Caco-2 (cell line): ENCODE measurements around the gene ALKAL2. TPM values are rescaled to one million over a fixed set of nuclear protein-coding genes. Genes with fewer than 3 reads are reported as not detected.

Experiments
- BruUV-seq: library from RNA; stranded (reverse); fragments of 400-500 nt; replicated peaks from 2 replicates; lab custom pipeline; 2021; lab: Mats Ljungman, UMichigan
- CTCF ChIA-PET: fragments of 300-600 bp; sonication (Branson Sonifier 250); formaldehyde crosslinking; loops from one replicate; lab custom pipeline; 2022; ENCODE audit warnings: antibody characterized with exemption; lab: Charles Lee
- POLR2A ChIA-PET: fragments of 300-600 bp; sonication (Branson Sonifier 250); formaldehyde crosslinking; loops from one replicate; lab custom pipeline; 2022; ENCODE audit warnings: antibody characterized with exemption; lab: Charles Lee
- DNase-seq, 2 experiments: peaks; one replicate each; pipeline versions ENCODE4 v3.0.0 to v3.0.0-alpha.2; 2020 to 2022
- H3K27me3 ChIP-seq: replicated peaks from 2 replicates; pipeline ENCODE4 v1.6.0; 2011; ENCODE audit warnings: low read length; ENCODE audit not compliant: control insufficient read depth, insufficient read depth
- H3K36me3 ChIP-seq: 2 replicates; pipeline ENCODE4 v1.5.1; 2011; ENCODE audit warnings: low read length; ENCODE audit not compliant: control insufficient read depth, insufficient read depth
- H3K4me1 ChIP-seq: fragments of 250-450 bp; sonication (Bioruptor Pico); 2 replicates; pipeline ENCODE4 v1.5.1; 2020; ENCODE audit warnings: mild to moderate bottlenecking
- H3K4me3 ChIP-seq: 2 replicates; pipeline ENCODE4 v1.5.1; 2011; ENCODE audit warnings: low read depth, mild to moderate bottlenecking, control low read depth, low read length
- H3K9me3 ChIP-seq: fragments of 250-450 bp; sonication (Bioruptor Pico); 2 replicates; pipeline ENCODE4 v1.5.1; 2020; ENCODE audit warnings: mild to moderate bottlenecking, moderate library complexity
- H3K27ac Mint-ChIP-seq: one replicate; pipeline ENCODE4 v1.8.0; 2022; ENCODE audit warnings: mixed read lengths; ENCODE audit not compliant: unreplicated experiment
- H3K27me3 Mint-ChIP-seq: one replicate; pipeline ENCODE4 v1.8.0; 2022; ENCODE audit warnings: mixed read lengths; ENCODE audit not compliant: insufficient read depth, unreplicated experiment
- H3K36me3 Mint-ChIP-seq: one replicate; pipeline ENCODE4 v1.8.0; 2022; ENCODE audit warnings: mild to moderate bottlenecking, mixed read lengths; ENCODE audit not compliant: insufficient read depth, unreplicated experiment
- H3K4me1 Mint-ChIP-seq: one replicate; pipeline ENCODE4 v1.8.0; 2022; ENCODE audit warnings: low read depth, mixed read lengths; ENCODE audit not compliant: unreplicated experiment
- H3K4me3 Mint-ChIP-seq: one replicate; pipeline ENCODE4 v1.8.0; 2022; ENCODE audit warnings: mild to moderate bottlenecking, moderate library complexity, mixed read lengths; ENCODE audit not compliant: unreplicated experiment
- H3K9me3 Mint-ChIP-seq: one replicate; pipeline ENCODE4 v1.8.0; 2022; ENCODE audit warnings: mixed read lengths; ENCODE audit not compliant: unreplicated experiment
- CTCF ChIP-seq, 2 experiments: fragments of 200-600 bp in 1 of 2; IDR thresholded peaks; 1 replicate in 1 of 2; 2 replicates in 1 of 2; pipeline versions ENCODE4 v1.5.1 to v1.8.0; 2011 to 2022; ENCODE audit warnings: antibody characterized with exemption in 1 of 2, control low read depth in 1 of 2, inconsistent platforms in 1 of 2, low read depth in 1 of 2, low read length in 1 of 2, mild to moderate bottlenecking in 1 of 2, moderate library complexity in 1 of 2; ENCODE audit not compliant: insufficient read depth in 1 of 2, severe bottlenecking in 1 of 2, unreplicated experiment in 1 of 2
- intact Hi-C: fragments of 100-400 bp; cut with micrococcal nuclease; formaldehyde crosslinking; loops from one replicate; pipeline ENCODE4 v1.10.0; 2022; ENCODE audit not compliant: unreplicated experiment
- total RNA-seq: library from RNA; stranded (reverse); gene quantifications from 2 replicates; pipeline ENCODE4 v1.2.3, GENCODE V29; 2022

The ALKAL2 gene
- total RNA-seq, 1 experiment from 2014 or later = not detected

- CTCF ChIA-PET = no interaction called here
Measured at GRCh38 chr2:332592-332991, 44.7 kb upstream of the ALKAL2 start.

GRCh38 chr2:328761-329160 is 40.9 kb upstream of the ALKAL2 start:
- H3K4me1 Mint-ChIP-seq = no peaks in the 10 kb centered on the region
- POLR2A ChIA-PET = no interaction called here
- BruUV-seq = no TSS peak

More at GRCh38 chr2:332592-332991, 44.7 kb upstream of the ALKAL2 start:
- intact Hi-C loops = no loop called here
- TF ChIP-seq CTCF (IDR thresholded peaks at IDR 0.05; ENCODE audit: insufficient read depth in 1 of 2, low read depth in 1 of 2, low read length in 1 of 2, severe bottlenecking in 1 of 2, unreplicated experiment in 1 of 2) = no peak
- no peak for DNase-seq
- peaks cover 23% of the 10 kb centered on the region for H3K9me3 Mint-ChIP-seq
- no peaks in the 10 kb centered on the region for H3K36me3 Mint-ChIP-seq
- no peak overlapping the region for H3K4me3 Mint-ChIP-seq
- H3K4me1 ChIP-seq = no peaks in the 10 kb centered on the region
- POLR2A ChIA-PET = no interaction called here
- H3K4me3 ChIP-seq = no peak overlapping the region
- H3K9me3 ChIP-seq = peaks cover 21% of the 10 kb centered on the region; the same call in 1 of the 2 replicates
- H3K27me3 Mint-ChIP-seq = no peaks in the 10 kb centered on the region
- H3K27me3 ChIP-seq = no peaks in the 10 kb centered on the region
- no peaks in the 10 kb centered on the region for H3K4me1 Mint-ChIP-seq
- BruUV-seq = no TSS peak
- H3K27ac Mint-ChIP-seq = no peak overlapping the region
- no peaks in the 10 kb centered on the region for H3K36me3 ChIP-seq

GRCh38 chr2:323035-323434 is 35.1 kb upstream of the ALKAL2 start:
- Mint-ChIP-seq H3K27me3 (peaks cover 4% of the 10 kb centered on the region), H3K4me1 (no peaks in the 10 kb centered on the region), H3K27ac (no peak overlapping the region), H3K36me3 (no peaks in the 10 kb centered on the region), H3K9me3 (peaks cover 12% of the 10 kb centered on the region), H3K4me3 (no peak overlapping the region)
- H3K4me1 ChIP-seq = no peaks in the 10 kb centered on the region
- intact Hi-C loops = no loop called here
- no peak for DNase-seq
- no peaks in the 10 kb centered on the region for H3K36me3 ChIP-seq
- no peaks in the 10 kb centered on the region for H3K9me3 ChIP-seq
- no peak for TF ChIP-seq CTCF (IDR thresholded peaks at IDR 0.05; ENCODE audit: insufficient read depth in 1 of 2, low read depth in 1 of 2, low read length in 1 of 2, severe bottlenecking in 1 of 2, unreplicated experiment in 1 of 2)
- H3K4me3 ChIP-seq = no peak overlapping the region
- ChIA-PET CTCF (no interaction called here), POLR2A (no interaction called here)
- BruUV-seq = no TSS peak
- no peaks in the 10 kb centered on the region for H3K27me3 ChIP-seq

More at GRCh38 chr2:328761-329160, 40.9 kb upstream of the ALKAL2 start:
- intact Hi-C loops = no loop called here
- Mint-ChIP-seq H3K36me3 (no peaks in the 10 kb centered on the region), H3K27me3 (no peaks in the 10 kb centered on the region), H3K9me3 (no peaks in the 10 kb centered on the region), H3K4me3 (no peak overlapping the region), H3K27ac (no peak overlapping the region)
- H3K36me3 ChIP-seq = no peaks in the 10 kb centered on the region
- no peaks in the 10 kb centered on the region for H3K27me3 ChIP-seq
- H3K4me1 ChIP-seq = no peaks in the 10 kb centered on the region
- no peak overlapping the region for H3K4me3 ChIP-seq
- CTCF ChIA-PET = no interaction called here
- no peak for TF ChIP-seq CTCF (IDR thresholded peaks at IDR 0.05; ENCODE audit: insufficient read depth in 1 of 2, low read depth in 1 of 2, low read length in 1 of 2, severe bottlenecking in 1 of 2, unreplicated experiment in 1 of 2)
- H3K9me3 ChIP-seq = 0 out of 2 replicates have a peak, but pooled peaks cover 9% of the 10 kb centered on the region
- no peak for DNase-seq
